ENCODE results near the gene HEXIM2. TPM values are rescaled to one million over a fixed set of nuclear protein-coding genes. Genes with fewer than 3 reads are reported as not detected.

Gene HEXIM2
- total RNA-seq, 1 experiment from 2014 or later, result 12.5 TPM

- Histone ChIP-seq H3K56ac (ENCODE audit: insufficient read length, low read depth, low read length) (no peak overlapping the region), H3K27ac (ENCODE audit: insufficient read length, low read depth, low read length) (no peak overlapping the region), H3K4ac (ENCODE audit: low read depth, low read length) (no peak overlapping the region), H2AK5ac (ENCODE audit: insufficient read length, low read length) (no peak overlapping the region), H3K9ac (ENCODE audit: extremely low read depth, insufficient read length, low read length) (no peak overlapping the region), H2BK120ac (ENCODE audit: low read depth, low read length, poor library complexity, severe bottlenecking) (no peak overlapping the region), H2BK5ac (ENCODE audit: insufficient read length, low read length) (no peak overlapping the region), H4K5ac (ENCODE audit: insufficient read length, low read depth, low read length) (no peak overlapping the region), H2BK15ac (ENCODE audit: low read depth, low read length) (no peak overlapping the region), H2BK12ac (ENCODE audit: insufficient read length, low read depth, low read length) (no peak overlapping the region), H3K79me2 (ENCODE audit: insufficient read depth, low read length) (no peaks in the 10 kb centered on the region), H3T11ph (ENCODE audit: low read length) (no peak overlapping the region), H3K9me3 (ENCODE audit: control insufficient read depth, low read depth, low read length) (no peaks in the 10 kb centered on the region), H4K91ac (ENCODE audit: insufficient read length, low read depth, low read length) (no peak overlapping the region), H3K79me1 (ENCODE audit: insufficient read depth, low read depth, low read length, poor library complexity, severe bottlenecking) (no peaks in the 10 kb centered on the region), H4K20me1 (ENCODE audit: control insufficient read depth, insufficient read depth, insufficient read length) (no peaks in the 10 kb centered on the region), H3K18ac (ENCODE audit: insufficient read length, low read depth, low read length) (no peak overlapping the region), H2BK20ac (ENCODE audit: low read depth, low read length, poor library complexity, severe bottlenecking) (no peak overlapping the region), H4K8ac (replicated peaks; ENCODE audit: insufficient read length, low read depth, low read length) (no peak overlapping the region), H3K4me2 (ENCODE audit: insufficient read depth, insufficient read length, low read length) (no peak overlapping the region), H3K14ac (ENCODE audit: insufficient read depth, low read length) (no peak overlapping the region), H2AFZ (ENCODE audit: low read length) (no peak overlapping the region), H3K23me2 (ENCODE audit: insufficient read length, low read depth, low read length, poor library complexity, severe bottlenecking) (no peaks in the 10 kb centered on the region), H3K23ac (ENCODE audit: insufficient read length, low read depth, low read length) (no peak overlapping the region), H3K4me1 (ENCODE audit: insufficient read depth, low read length) (no peaks in the 10 kb centered on the region), H3K27me3 (ENCODE audit: insufficient read depth, low read length) (no peaks in the 10 kb centered on the region)
- Mint-ChIP-seq H3K4me3 (no peak overlapping the region), H3K9me3 (no peaks in the 10 kb centered on the region), H3K27ac (no peak overlapping the region), H3K27me3 (ENCODE audit: low read depth) (no peaks in the 10 kb centered on the region), H3K36me3 (ENCODE audit: insufficient read depth in 1 of 3, low read depth in 3 of 3) (no peaks in the 10 kb centered on the region; a peak in 5 of 7 replicates), H3K4me1 (peaks cover 10 to 17% of the 10 kb centered on the region in 2 experiments)
- WGBS (ENCODE audit: extremely low coverage, insufficient read length, low lambda C conversion rate), result no CpG with 5 or more reads among the region's 22 CpGs
- no peak for DNase-seq
- TF ChIP-seq CTCF (conservative IDR thresholded peaks at IDR 0.05), result no peak
These were observed 41.1 kb upstream of the HEXIM2 start for GRCh38 chr17:45120558-45120957.
